Suprapubic skin (tissue), 3 donors: ENCODE results near the gene RAB3C.

Source experiments
- CTCF ChIP-seq, 2 donors: fragments of 200-600 bp in 1 of 2; fragments of 450-650 bp in 1 of 2; sonication (generic) in 1 of 2; IDR thresholded peaks; one replicate each; pipeline ENCODE4 v1.5.1; 2016 to 2019; ENCODE audit warnings: antibody characterized with exemption in 2 of 2, mild to moderate bottlenecking in 1 of 2, moderate library complexity in 1 of 2
- EP300 ChIP-seq: sonication (generic); formaldehyde crosslinking; IDR thresholded peaks from one replicate; pipeline ENCODE4 v1.6.1; 2017; ENCODE audit warnings: antibody characterized with exemption
- POLR2A ChIP-seq, 2 donors: fragments of 450-650 bp; IDR thresholded peaks; one replicate each; pipeline ENCODE4 v1.6.1; 2017; ENCODE audit warnings: antibody characterized with exemption in 2 of 2, mild to moderate bottlenecking in 2 of 2, moderate library complexity in 2 of 2

- TF ChIP-seq CTCF (IDR thresholded peaks at IDR 0.05) (no peak), EP300 (no peak), POLR2A (IDR thresholded peaks at IDR 0.05) (no peak)
These were observed 66.0 kb downstream of the RAB3C start for GRCh38 chr5:58648846-58649245.
